Measurements from ENCODE around the gene CFAP99.

DNA sequence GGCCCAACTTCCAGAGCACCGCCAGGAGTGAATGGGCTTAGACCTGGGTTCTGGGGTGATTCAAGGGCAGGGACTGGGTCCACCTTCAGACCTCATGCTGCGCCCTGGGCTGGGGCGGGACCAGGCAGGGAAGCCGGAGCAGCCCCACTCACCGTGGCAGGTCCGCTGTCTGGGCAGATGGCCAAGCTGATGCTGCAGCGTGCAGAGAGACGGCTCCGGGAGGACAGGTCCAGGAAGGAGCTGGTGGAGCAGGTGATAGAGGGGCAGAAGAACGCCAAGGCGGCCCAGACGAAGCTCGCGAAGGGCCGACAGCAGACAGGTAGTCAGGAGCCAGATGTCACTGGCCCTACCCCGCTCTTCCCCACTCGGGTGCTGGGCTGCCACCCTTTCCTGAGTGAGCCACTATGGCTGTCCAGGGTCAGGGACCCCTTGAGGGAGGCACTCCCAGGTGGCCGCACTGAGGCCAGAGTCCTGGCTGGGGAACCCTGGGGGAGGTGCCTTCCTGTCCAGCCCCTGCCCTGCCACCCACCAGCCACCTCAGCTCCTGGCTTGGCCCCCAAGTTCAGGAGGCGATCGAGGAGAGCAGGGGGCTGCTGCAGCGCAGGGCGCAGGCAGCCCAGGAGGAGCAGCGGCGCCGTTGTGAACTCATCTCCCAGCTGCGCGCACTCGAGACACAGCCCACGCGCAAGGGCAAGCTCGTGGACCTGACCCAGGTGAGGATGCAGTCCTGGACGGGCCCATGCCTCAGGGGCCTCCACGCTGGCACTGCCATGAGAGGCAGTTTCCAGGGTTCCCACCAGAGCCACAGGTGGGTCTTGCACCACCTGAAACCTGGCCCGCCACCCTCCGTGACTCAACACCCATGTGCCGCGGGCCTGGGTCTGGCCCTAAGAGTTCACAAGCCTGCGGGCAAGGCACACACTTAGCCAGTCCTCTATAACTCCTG lies 40.1 kb downstream of the CFAP99 start:
- TF ChIP-seq, protein P1, sequence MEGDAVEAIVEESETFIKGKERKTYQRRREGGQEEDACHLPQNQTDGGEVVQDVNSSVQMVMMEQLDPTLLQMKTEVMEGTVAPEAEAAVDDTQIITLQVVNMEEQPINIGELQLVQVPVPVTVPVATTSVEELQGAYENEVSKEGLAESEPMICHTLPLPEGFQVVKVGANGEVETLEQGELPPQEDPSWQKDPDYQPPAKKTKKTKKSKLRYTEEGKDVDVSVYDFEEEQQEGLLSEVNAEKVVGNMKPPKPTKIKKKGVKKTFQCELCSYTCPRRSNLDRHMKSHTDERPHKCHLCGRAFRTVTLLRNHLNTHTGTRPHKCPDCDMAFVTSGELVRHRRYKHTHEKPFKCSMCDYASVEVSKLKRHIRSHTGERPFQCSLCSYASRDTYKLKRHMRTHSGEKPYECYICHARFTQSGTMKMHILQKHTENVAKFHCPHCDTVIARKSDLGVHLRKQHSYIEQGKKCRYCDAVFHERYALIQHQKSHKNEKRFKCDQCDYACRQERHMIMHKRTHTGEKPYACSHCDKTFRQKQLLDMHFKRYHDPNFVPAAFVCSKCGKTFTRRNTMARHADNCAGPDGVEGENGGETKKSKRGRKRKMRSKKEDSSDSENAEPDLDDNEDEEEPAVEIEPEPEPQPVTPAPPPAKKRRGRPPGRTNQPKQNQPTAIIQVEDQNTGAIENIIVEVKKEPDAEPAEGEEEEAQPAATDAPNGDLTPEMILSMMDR (IDR thresholded peaks at IDR 0.05), result no peak
- no peak for TF ChIP-seq EZH2 (IDR thresholded peaks at IDR 0.05; ENCODE audit: borderline replicate concordance, insufficient read depth, low read depth, low read length, poor library complexity, severe bottlenecking)

Measured in B cell (primary cell).